ENCODE results near the gene SRC.
"Not testable (repeated sequence)": the region's sequence is repeated elsewhere in the genome, so short reads cannot be mapped to it uniquely, and the experiment has no call there.

Gene SRC

GRCh38 chr20:37369846-37370245, 23.9 kb downstream of the SRC start:
- H3K36me3 ChIP-seq: peaks cover 55% of the 10 kb centered on the region
- no peak for TF ChIP-seq Cebpa-rat (IDR thresholded peaks at IDR 0.05)
- H3K4me1 ChIP-seq: peaks cover 10% of the 10 kb centered on the region
- no peak overlapping the region for H3K9ac ChIP-seq
- no peak overlapping the region for H3K4me3 ChIP-seq
- no peak overlapping the region for H3K27ac ChIP-seq
- 0 out of 2 replicates have a peak, but pooled peaks cover 5% of the 10 kb centered on the region for H3K9me3 ChIP-seq
- no peaks in the 10 kb centered on the region for H3K27me3 ChIP-seq
- no peak overlapping the region for H3K4me2 ChIP-seq
- H4K20me1 ChIP-seq: peaks cover 46% of the 10 kb centered on the region

GRCh38 chr20:37371845-37372244, 25.9 kb downstream of the SRC start:
- not testable (repeated sequence) for H3K9me3 ChIP-seq, H3K4me2 ChIP-seq, H3K4me3 ChIP-seq, H3K9ac ChIP-seq, H3K27me3 ChIP-seq, H3K4me1 ChIP-seq, H3K27ac ChIP-seq
- peaks cover 47% of the 10 kb centered on the region for H4K20me1 ChIP-seq
- H3K36me3 ChIP-seq: peaks cover 58% of the 10 kb centered on the region

GRCh38 chr20:37372441-37372840, 26.5 kb downstream of the SRC start:
- H3K36me3 ChIP-seq: peaks cover 58% of the 10 kb centered on the region
- peaks cover 7% of the 10 kb centered on the region for H3K4me1 ChIP-seq
- no peak for TF ChIP-seq Cebpa-rat (IDR thresholded peaks at IDR 0.05)
- H3K4me3 ChIP-seq: no peak overlapping the region
- H3K27ac ChIP-seq: no peak overlapping the region
- no peaks in the 10 kb centered on the region for H3K27me3 ChIP-seq
- H4K20me1 ChIP-seq: peaks cover 51% of the 10 kb centered on the region
- H3K4me2 ChIP-seq: no peak overlapping the region
- no peak overlapping the region for H3K9ac ChIP-seq
- no peaks in the 10 kb centered on the region for H3K9me3 ChIP-seq

GRCh38 chr20:37373020-37373598, 27.2 kb downstream of the SRC start:
- no peak for TF ChIP-seq Cebpa-rat (IDR thresholded peaks at IDR 0.05)
- no peak overlapping the region for H3K4me2 ChIP-seq
- no peaks in the 10 kb centered on the region for H3K9me3 ChIP-seq
- H4K20me1 ChIP-seq: peaks cover 56% of the 10 kb centered on the region
- no peak overlapping the region for H3K9ac ChIP-seq
- no peak overlapping the region for H3K27ac ChIP-seq
- H3K4me3 ChIP-seq: no peak overlapping the region
- no peaks in the 10 kb centered on the region for H3K27me3 ChIP-seq
- H3K36me3 ChIP-seq: peaks cover 53% of the 10 kb centered on the region
- H3K4me1 ChIP-seq: peaks cover 8% of the 10 kb centered on the region

- peaks cover 51% of the 10 kb centered on the region for H3K36me3 ChIP-seq
- H3K27ac ChIP-seq: no peak overlapping the region
- H3K4me1 ChIP-seq: peaks cover 21% of the 10 kb centered on the region
Observed at GRCh38 chr20:37375227-37375626, 29.3 kb downstream of the SRC start.

GRCh38 chr20:37376324-37376723, 30.4 kb downstream of the SRC start:
- peaks cover 59% of the 10 kb centered on the region for H3K36me3 ChIP-seq
- H3K9ac ChIP-seq: no peak overlapping the region
- no peak overlapping the region for H3K4me2 ChIP-seq
- peaks cover 32% of the 10 kb centered on the region for H3K4me1 ChIP-seq
- H3K27ac ChIP-seq: no peak overlapping the region
- no peak for TF ChIP-seq Cebpa-rat (IDR thresholded peaks at IDR 0.05)
- no peaks in the 10 kb centered on the region for H3K27me3 ChIP-seq
- no peak overlapping the region for H3K4me3 ChIP-seq
- H3K9me3 ChIP-seq: no peaks in the 10 kb centered on the region
- H4K20me1 ChIP-seq: peaks cover 75% of the 10 kb centered on the region

More at GRCh38 chr20:37375227-37375626, 29.3 kb downstream of the SRC start:
- H3K4me3 ChIP-seq: no peak overlapping the region
- H3K27me3 ChIP-seq: no peaks in the 10 kb centered on the region
- no peak for TF ChIP-seq Cebpa-rat (IDR thresholded peaks at IDR 0.05)
- H3K9ac ChIP-seq: no peak overlapping the region
- peaks cover 66% of the 10 kb centered on the region for H4K20me1 ChIP-seq
- H3K9me3 ChIP-seq: no peaks in the 10 kb centered on the region
- H3K4me2 ChIP-seq: no peak overlapping the region

- H3K27me3 ChIP-seq: no peaks in the 10 kb centered on the region
- H3K4me2 ChIP-seq: no peak overlapping the region
- peaks cover 77% of the 10 kb centered on the region for H4K20me1 ChIP-seq
- H3K36me3 ChIP-seq: peaks cover 64% of the 10 kb centered on the region
- H3K27ac ChIP-seq: no peak overlapping the region
- no peak for TF ChIP-seq Cebpa-rat (IDR thresholded peaks at IDR 0.05)
- H3K9me3 ChIP-seq: no peaks in the 10 kb centered on the region
- H3K4me3 ChIP-seq: no peak overlapping the region
- H3K9ac ChIP-seq: no peak overlapping the region
- peaks cover 37% of the 10 kb centered on the region for H3K4me1 ChIP-seq
Observed at GRCh38 chr20:37376791-37377190, 30.9 kb downstream of the SRC start.

GRCh38 chr20:37377346-37378081, 31.6 kb downstream of the SRC start:
- no peaks in the 10 kb centered on the region for H3K9me3 ChIP-seq
- no peak for TF ChIP-seq Cebpa-rat (IDR thresholded peaks at IDR 0.05)
- H3K4me2 ChIP-seq: no peak overlapping the region
- H4K20me1 ChIP-seq: peaks cover 77% of the 10 kb centered on the region
- no peaks in the 10 kb centered on the region for H3K27me3 ChIP-seq
- peaks cover 41% of the 10 kb centered on the region for H3K4me1 ChIP-seq
- no peak overlapping the region for H3K4me3 ChIP-seq
- peaks cover 67% of the 10 kb centered on the region for H3K36me3 ChIP-seq
- H3K9ac ChIP-seq: no peak overlapping the region
- H3K27ac ChIP-seq: no peak overlapping the region

- Histone ChIP-seq H3K4me1 (peaks cover 44% of the 10 kb centered on the region), H3K36me3 (peaks cover 70% of the 10 kb centered on the region), H3K27ac (no peak overlapping the region), H4K20me1 (peaks cover 82% of the 10 kb centered on the region), H3K4me3 (no peak overlapping the region), H3K4me2 (no peak overlapping the region), H3K9me3 (no peaks in the 10 kb centered on the region), H3K27me3 (no peaks in the 10 kb centered on the region), H3K9ac (no peak overlapping the region)
- TF ChIP-seq Cebpa-rat (IDR thresholded peaks at IDR 0.05): no peak
Observed at GRCh38 chr20:37378420-37378784, 32.5 kb downstream of the SRC start.

- no peak overlapping the region for H3K4me2 ChIP-seq
Observed at GRCh38 chr20:37378785-37379598, 33.1 kb downstream of the SRC start.

More at GRCh38 chr20:37378785-37379598, 33.1 kb downstream of the SRC start:
- no peaks in the 10 kb centered on the region for H3K9me3 ChIP-seq
- H3K9ac ChIP-seq: no peak overlapping the region
- no peak overlapping the region for H3K4me3 ChIP-seq
- peaks cover 50% of the 10 kb centered on the region for H3K4me1 ChIP-seq
- peaks cover 86% of the 10 kb centered on the region for H4K20me1 ChIP-seq
- no peaks in the 10 kb centered on the region for H3K27me3 ChIP-seq
- H3K27ac ChIP-seq: 0 out of 2 replicates have a peak overlapping the region, but pooled peaks have one; percentile 13
- H3K36me3 ChIP-seq: peaks cover 69% of the 10 kb centered on the region
- no peak for TF ChIP-seq Cebpa-rat (IDR thresholded peaks at IDR 0.05)

Measured in BLaER1 (cell line).